ENCODE measurements around the gene CSGALNACT2.

DNA sequence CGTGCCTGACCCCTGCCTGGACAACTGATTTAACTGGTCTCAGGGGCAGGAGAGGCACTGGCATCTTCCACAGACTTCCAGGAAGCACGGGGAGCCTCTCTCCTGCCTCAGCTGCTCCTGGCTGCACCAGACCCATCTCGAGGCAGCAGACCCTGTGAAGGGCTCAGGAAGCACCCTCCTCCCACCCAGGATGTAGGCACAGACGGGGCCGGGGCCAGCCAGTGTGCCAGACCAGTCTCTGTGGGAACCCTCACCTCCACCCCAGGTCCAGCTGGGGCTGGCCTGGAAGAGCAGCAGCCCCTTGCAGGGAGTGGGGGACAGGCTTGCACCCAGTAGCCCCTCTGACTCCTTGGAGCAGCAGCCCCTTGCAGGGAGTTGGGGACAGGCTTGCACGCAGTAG, 72.3 kb downstream of the CSGALNACT2 start:
- TF ChIP-seq NR3C1 (CRISPR knock-in tag; IDR thresholded peaks at IDR 0.05) (no peak), CEBPB (IDR thresholded peaks at IDR 0.05; ENCODE audit: borderline replicate concordance, low read depth, low read length) (no peak), POLR2A (IDR thresholded peaks at IDR 0.05; ENCODE audit: insufficient read depth in 1 of 2, low read depth in 2 of 2, low read length in 2 of 2) (no peak), RAD21 (CRISPR knock-in tag; IDR thresholded peaks at IDR 0.05) (no peak)
- TF ChIP-seq, protein P1, sequence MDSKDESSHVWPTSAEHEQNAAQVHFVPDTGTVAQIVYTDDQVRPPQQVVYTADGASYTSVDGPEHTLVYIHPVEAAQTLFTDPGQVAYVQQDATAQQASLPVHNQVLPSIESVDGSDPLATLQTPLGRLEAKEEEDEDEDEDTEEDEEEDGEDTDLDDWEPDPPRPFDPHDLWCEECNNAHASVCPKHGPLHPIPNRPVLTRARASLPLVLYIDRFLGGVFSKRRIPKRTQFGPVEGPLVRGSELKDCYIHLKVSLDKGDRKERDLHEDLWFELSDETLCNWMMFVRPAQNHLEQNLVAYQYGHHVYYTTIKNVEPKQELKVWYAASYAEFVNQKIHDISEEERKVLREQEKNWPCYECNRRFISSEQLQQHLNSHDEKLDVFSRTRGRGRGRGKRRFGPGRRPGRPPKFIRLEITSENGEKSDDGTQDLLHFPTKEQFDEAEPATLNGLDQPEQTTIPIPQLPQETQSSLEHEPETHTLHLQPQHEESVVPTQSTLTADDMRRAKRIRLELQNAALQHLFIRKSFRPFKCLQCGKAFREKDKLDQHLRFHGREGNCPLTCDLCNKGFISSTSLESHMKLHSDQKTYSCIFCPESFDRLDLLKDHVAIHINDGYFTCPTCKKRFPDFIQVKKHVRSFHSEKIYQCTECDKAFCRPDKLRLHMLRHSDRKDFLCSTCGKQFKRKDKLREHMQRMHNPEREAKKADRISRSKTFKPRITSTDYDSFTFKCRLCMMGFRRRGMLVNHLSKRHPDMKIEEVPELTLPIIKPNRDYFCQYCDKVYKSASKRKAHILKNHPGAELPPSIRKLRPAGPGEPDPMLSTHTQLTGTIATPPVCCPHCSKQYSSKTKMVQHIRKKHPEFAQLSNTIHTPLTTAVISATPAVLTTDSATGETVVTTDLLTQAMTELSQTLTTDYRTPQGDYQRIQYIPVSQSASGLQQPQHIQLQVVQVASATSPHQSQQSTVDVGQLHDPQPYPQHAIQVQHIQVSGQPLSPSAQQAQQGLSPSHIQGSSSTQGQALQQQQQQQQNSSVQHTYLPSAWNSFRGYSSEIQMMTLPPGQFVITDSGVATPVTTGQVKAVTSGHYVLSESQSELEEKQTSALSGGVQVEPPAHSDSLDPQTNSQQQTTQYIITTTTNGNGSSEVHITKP (CRISPR knock-in tag; IDR thresholded peaks at IDR 0.05; ENCODE audit: low read depth) = no peak
- TF ChIP-seq, protein P2, sequence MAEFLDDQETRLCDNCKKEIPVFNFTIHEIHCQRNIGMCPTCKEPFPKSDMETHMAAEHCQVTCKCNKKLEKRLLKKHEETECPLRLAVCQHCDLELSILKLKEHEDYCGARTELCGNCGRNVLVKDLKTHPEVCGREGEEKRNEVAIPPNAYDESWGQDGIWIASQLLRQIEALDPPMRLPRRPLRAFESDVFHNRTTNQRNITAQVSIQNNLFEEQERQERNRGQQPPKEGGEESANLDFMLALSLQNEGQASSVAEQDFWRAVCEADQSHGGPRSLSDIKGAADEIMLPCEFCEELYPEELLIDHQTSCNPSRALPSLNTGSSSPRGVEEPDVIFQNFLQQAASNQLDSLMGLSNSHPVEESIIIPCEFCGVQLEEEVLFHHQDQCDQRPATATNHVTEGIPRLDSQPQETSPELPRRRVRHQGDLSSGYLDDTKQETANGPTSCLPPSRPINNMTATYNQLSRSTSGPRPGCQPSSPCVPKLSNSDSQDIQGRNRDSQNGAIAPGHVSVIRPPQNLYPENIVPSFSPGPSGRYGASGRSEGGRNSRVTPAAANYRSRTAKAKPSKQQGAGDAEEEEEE (CRISPR knock-in tag; IDR thresholded peaks at IDR 0.05; ENCODE audit: borderline replicate concordance) = no peak
- TF ChIP-seq, protein P3, sequence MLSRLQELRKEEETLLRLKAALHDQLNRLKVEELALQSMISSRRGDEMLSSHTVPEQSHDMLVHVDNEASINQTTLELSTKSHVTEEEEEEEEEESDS (CRISPR knock-in tag; IDR thresholded peaks at IDR 0.05; ENCODE audit: borderline replicate concordance) = no peak
- TF ChIP-seq, protein P4, sequence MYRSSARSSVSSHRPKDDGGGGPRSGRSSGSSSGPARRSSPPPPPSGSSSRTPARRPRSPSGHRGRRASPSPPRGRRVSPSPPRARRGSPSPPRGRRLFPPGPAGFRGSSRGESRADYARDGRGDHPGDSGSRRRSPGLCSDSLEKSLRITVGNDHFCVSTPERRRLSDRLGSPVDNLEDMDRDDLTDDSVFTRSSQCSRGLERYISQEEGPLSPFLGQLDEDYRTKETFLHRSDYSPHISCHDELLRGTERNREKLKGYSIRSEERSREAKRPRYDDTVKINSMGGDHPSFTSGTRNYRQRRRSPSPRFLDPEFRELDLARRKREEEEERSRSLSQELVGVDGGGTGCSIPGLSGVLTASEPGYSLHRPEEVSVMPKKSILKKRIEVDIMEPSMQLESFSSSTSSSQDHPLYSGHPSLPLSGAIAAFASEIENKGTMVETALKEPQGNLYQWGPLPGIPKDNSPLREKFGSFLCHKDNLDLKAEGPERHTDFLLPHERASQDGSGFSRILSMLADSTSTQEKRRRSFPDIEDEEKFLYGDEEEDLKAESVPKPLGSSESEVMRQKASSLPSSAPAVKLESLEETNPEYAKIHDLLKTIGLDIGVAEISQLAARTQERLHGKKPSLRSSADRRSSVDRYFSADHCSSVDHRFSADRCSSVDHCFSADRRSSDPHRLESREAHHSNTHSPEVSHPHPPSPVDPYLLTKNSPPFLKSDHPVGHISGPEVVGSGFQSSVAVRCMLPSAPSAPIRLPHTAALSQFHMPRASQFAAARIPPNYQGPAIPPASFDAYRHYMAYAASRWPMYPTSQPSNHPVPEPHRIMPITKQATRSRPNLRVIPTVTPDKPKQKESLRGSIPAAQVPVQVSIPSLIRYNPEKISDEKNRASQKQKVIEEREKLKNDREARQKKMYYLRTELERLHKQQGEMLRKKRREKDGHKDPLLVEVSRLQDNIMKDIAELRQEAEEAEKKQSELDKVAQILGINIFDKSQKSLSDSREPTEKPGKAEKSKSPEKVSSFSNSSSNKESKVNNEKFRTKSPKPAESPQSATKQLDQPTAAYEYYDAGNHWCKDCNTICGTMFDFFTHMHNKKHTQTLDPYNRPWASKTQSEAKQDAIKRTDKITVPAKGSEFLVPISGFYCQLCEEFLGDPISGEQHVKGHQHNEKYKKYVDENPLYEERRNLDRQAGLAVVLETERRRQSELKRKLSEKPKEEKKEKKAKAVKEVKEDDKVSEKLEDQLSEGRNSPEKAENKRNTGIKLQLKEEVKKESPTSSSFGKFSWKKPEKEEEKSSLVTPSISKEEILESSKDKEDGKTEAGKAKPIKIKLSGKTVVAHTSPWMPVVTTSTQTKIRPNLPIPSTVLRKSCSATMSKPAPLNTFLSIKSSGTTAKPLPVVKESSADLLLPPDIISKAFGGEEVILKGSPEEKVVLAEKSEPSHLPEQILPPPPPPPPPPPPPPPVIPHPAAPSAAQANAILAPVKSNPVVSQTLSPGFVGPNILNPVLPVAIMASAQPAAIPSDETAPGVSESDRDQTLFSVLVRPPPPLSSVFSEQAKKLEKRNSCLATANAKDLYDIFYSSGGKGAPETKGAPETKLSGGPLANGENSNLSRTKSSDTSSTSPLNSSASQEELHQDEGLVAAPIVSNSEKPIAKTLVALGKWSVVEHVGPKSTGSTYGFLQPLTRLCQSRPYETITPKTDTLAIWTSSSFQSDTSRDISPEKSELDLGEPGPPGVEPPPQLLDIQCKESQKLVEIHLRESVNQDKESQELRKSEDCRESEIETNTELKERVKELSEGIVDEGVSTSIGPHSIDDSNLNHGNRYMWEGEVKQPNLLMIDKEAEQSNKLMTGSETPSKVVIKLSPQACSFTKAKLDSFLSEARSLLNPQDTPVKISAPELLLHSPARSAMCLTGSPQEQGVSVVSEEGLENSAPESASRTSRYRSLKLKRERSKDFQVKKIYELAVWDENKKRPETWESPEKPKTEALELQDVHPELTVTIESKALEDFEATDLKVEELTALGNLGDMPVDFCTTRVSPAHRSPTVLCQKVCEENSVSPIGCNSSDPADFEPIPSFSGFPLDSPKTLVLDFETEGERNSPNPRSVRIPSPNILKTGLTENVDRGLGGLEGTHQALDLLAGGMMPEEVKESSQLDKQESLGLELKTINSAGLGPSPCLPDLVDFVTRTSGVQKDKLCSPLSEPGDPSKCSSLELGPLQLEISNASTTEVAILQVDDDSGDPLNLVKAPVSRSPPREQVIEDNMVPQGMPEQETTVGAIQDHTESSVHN (CRISPR knock-in tag; IDR thresholded peaks at IDR 0.05) = no peak

All from HepG2 (cell line).